ENCODE results near the gene SEC63. TPM values are rescaled to one million over a fixed set of nuclear protein-coding genes. Genes with fewer than 3 reads are reported as not detected.
A peak's percentile ranks its signal among the peaks of the same experiment; 100 is the strongest.

The SEC63 gene
- total and polyA plus RNA-seq, 9 donors: 33.8 to 198 (median 122) TPM

DNA sequence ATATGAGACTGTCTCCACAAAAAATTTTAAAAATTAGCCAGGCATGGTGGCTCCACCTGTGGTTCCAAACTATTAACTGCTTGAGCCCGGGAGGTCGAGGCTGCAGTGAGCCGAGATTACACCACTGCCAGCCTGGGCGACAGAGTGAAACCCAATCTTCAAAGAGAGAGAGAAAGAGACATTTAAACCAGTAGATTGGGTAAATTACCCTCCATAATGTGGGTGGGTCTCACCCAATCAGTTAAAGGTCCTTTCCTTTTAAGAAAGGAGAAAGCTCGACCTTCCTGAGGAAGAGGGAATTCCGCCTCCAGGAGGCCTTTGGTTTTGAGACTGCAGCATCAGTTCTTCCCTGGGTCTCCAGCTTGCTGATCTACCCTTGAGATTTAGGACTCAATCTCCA is 108.7 kb downstream of the SEC63 start:
- no peaks in the 10 kb centered on the region for H3K9me3 ChIP-seq
- H3K4me3 ChIP-seq: no peak overlapping the region
- TF ChIP-seq EP300 (IDR thresholded peaks at IDR 0.05): no peak
- TF ChIP-seq, protein P1, sequence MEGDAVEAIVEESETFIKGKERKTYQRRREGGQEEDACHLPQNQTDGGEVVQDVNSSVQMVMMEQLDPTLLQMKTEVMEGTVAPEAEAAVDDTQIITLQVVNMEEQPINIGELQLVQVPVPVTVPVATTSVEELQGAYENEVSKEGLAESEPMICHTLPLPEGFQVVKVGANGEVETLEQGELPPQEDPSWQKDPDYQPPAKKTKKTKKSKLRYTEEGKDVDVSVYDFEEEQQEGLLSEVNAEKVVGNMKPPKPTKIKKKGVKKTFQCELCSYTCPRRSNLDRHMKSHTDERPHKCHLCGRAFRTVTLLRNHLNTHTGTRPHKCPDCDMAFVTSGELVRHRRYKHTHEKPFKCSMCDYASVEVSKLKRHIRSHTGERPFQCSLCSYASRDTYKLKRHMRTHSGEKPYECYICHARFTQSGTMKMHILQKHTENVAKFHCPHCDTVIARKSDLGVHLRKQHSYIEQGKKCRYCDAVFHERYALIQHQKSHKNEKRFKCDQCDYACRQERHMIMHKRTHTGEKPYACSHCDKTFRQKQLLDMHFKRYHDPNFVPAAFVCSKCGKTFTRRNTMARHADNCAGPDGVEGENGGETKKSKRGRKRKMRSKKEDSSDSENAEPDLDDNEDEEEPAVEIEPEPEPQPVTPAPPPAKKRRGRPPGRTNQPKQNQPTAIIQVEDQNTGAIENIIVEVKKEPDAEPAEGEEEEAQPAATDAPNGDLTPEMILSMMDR (IDR thresholded peaks at IDR 0.05): no peak
- TF ChIP-seq POLR2A (IDR thresholded peaks at IDR 0.05): no peak
- H3K4me1 ChIP-seq (ENCODE audit: insufficient read depth): no peaks in the 10 kb centered on the region
- no peaks in the 10 kb centered on the region for H3K27me3 ChIP-seq
- no peak overlapping the region for H3K27ac ChIP-seq
- 85 to 90% (median 86%) methylated on average over 6 of the region's 6 CpGs for WGBS, 3 donors
- intact Hi-C loops (cut with DNase I): loop anchor here in 3 of 4 donors (5.0 to 10.0 kb wide), 4 partner anchors 145 to 182 kb away; no protein-coding TSS in a partner anchor
- DNase-seq: no peak
- H3K36me3 ChIP-seq: no peaks in the 10 kb centered on the region

DNA sequence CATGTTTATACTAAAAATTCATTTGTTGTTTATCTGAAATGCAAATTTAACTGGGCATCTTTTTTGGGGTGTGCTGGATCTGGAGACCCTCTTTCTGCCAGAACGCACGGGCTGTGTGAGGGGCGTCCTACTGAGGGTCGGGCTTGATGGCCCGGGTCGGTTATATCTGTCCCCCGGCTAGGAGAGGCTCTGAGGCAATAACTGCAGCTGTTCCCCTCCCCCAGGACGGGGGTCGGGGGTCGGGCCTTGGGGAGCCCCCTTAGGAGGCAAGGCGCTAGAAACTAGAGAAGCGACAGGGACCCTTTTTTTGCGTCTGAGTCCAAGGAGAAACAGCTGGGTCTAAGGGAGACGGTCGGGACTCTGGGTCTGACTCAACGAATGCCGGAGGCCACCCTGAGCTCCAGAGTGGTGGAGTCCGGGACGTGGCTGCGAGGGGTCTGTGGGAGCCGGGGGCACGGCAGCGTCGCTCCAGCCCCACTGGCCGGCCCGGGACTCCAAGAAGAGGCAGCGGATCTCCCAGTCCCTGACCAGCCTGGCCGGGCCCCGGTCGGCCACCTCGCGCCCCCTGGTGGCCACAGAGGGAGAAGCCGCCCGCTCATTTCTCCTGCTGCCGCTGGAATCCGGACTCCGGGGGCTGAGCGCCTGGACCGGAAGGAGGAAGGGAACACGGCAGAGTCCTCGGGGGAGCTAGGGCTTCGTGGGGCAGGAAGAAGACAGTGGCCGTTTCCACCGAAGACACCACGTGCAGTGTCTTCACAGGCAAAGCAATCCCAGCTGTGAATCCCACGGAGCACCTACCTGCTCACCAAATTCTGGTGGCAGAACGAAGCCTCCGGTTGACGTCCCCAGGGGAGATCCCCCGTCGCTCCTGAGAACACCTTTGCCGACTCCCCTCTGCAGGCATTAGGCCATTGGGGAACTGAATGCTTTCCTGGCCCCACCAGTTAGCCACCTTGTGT is 109.9 kb downstream of the SEC63 start:
- Histone ChIP-seq H3K9me3 (no peaks in the 10 kb centered on the region), H3K27me3 (no peaks in the 10 kb centered on the region), H3K4me3 (peak overlapping the region; percentile 31), H3K36me3 (no peaks in the 10 kb centered on the region), H3K4me1 (ENCODE audit: insufficient read depth) (no peaks in the 10 kb centered on the region), H3K27ac (no peak overlapping the region)
- DNase-seq: peak; percentile 85 to 95 (median 88)
- TF ChIP-seq POLR2A (IDR thresholded peaks at IDR 0.05): no peak
- TF ChIP-seq, protein P1 (IDR thresholded peaks at IDR 0.05): peak; percentile 86 to 93 (median 90)
- 7 to 8% (median 8%) methylated on average over 51 to 52 of the region's 52 CpGs for WGBS, 3 donors
- intact Hi-C loops (cut with DNase I): loop anchor here in 3 of 4 donors (5.0 to 10.0 kb wide), 4 partner anchors 143 to 181 kb away; no protein-coding TSS in a partner anchor

DNA sequence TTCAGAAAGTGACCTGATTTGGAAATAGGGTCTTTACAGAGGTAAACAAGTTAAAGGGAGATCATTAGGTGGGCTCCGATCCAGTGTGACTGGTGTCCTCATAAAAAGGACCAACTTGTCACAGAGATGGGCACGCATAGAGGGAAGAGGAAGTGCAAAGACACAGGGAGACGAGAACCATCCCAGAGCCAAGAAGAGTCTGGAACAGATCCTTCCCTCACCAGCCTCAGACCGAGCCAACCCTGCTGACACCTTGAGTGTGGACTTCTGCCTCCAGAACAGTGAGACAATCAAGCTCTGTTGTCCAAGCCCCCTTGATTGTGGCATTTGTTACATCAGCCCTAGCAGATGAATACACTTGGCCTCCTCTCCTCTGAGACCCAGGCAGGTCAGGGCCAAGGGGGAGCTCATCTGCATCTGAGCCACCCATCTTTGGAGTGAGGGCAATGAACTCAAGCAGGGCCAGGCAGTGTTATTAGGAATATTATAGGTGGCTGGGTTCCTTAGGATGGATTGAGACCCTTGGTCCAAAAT is 111.7 kb downstream of the SEC63 start:
- DNase-seq: no peak
- H3K36me3 ChIP-seq: no peaks in the 10 kb centered on the region
- WGBS, 3 donors: 46 to 62% (median 47%) methylated on average over 3 to 4 of the region's 4 CpGs
- no peaks in the 10 kb centered on the region for H3K27me3 ChIP-seq
- H3K4me3 ChIP-seq: no peak overlapping the region
- TF ChIP-seq EP300 (IDR thresholded peaks at IDR 0.05): no peak
- no peak for TF ChIP-seq POLR2A (IDR thresholded peaks at IDR 0.05)
- TF ChIP-seq, protein P1 (IDR thresholded peaks at IDR 0.05): no peak
- no peak overlapping the region for H3K27ac ChIP-seq
- intact Hi-C loops (cut with DNase I): loop anchor here in 3 of 4 donors (5.0 to 10.0 kb wide), 4 partner anchors 142 to 179 kb away; no protein-coding TSS in a partner anchor
- H3K4me1 ChIP-seq (ENCODE audit: insufficient read depth): no peaks in the 10 kb centered on the region
- no peaks in the 10 kb centered on the region for H3K9me3 ChIP-seq

DNA sequence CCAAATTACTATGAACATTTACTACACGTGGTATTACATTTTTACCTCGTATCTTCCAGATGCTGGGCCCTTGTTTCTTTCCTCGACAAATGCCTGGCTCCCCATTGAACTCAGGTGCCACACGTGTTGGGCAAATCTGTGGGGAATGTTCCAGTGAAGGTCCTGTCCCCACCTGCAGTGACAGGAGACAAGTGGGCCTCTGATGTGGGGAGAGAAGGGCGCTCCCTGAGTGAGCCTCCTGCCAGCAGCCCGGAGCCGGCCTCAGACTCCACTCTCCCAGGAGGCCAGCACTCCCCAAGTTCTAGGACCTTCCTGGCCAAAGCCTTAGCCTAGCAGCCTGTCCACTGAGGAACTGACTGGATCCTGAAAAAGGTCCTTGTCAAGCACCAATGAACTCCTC is 112.2 kb downstream of the SEC63 start:
- Histone ChIP-seq H3K27me3 (no peaks in the 10 kb centered on the region), H3K36me3 (no peaks in the 10 kb centered on the region), H3K9me3 (no peaks in the 10 kb centered on the region), H3K4me3 (no peak overlapping the region), H3K27ac (no peak overlapping the region), H3K4me1 (ENCODE audit: insufficient read depth) (no peaks in the 10 kb centered on the region)
- no peak for DNase-seq
- TF ChIP-seq, protein P1 (IDR thresholded peaks at IDR 0.05): no peak
- TF ChIP-seq POLR2A (IDR thresholded peaks at IDR 0.05): no peak
- no peak for TF ChIP-seq EP300 (IDR thresholded peaks at IDR 0.05)
- intact Hi-C loops (cut with DNase I): loop anchor here in 3 of 4 donors (5.0 to 10.0 kb wide), 4 partner anchors 141 to 178 kb away; no protein-coding TSS in a partner anchor
- WGBS, 3 donors: 93 to 95% (median 94%) methylated on average over 7 of the region's 7 CpGs

Data from ovary (tissue), 9 donors.